Measurements from ENCODE around the gene FAIM2.
"Not testable (repeated sequence)": the region's sequence is repeated elsewhere in the genome, so short reads cannot be mapped to it uniquely, and the experiment has no call there.

DNA sequence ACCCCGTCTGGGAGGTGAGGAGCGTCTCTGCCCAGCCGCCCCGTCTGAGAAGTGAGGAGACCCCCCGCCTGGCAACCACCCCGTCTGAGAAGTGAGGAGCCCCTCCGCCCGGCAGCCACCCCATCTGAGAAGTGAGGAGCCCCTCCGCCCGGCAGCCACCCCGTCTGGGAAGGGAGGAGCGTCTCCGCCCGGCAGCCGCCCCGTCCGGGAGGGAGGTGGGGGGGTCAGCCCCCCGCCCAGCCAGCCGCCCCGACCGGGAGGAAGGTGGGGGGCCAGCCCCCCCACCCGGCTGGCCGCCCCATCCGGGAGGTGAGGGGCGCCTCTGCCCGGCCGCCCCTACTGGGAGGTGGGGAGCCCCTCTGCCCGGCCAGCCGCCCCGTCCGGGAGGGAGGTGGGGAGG is 42.8 kb downstream of the FAIM2 start:
- TF ChIP-seq, protein P1, sequence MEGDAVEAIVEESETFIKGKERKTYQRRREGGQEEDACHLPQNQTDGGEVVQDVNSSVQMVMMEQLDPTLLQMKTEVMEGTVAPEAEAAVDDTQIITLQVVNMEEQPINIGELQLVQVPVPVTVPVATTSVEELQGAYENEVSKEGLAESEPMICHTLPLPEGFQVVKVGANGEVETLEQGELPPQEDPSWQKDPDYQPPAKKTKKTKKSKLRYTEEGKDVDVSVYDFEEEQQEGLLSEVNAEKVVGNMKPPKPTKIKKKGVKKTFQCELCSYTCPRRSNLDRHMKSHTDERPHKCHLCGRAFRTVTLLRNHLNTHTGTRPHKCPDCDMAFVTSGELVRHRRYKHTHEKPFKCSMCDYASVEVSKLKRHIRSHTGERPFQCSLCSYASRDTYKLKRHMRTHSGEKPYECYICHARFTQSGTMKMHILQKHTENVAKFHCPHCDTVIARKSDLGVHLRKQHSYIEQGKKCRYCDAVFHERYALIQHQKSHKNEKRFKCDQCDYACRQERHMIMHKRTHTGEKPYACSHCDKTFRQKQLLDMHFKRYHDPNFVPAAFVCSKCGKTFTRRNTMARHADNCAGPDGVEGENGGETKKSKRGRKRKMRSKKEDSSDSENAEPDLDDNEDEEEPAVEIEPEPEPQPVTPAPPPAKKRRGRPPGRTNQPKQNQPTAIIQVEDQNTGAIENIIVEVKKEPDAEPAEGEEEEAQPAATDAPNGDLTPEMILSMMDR (IDR thresholded peaks at IDR 0.05 in 2 of 3, conservative IDR thresholded peaks at IDR 0.05 in 1 of 3; ENCODE audit: insufficient read depth in 2 of 3, low read depth in 1 of 3, low read length in 3 of 3): not testable (repeated sequence)
- TF ChIP-seq, protein P2, sequence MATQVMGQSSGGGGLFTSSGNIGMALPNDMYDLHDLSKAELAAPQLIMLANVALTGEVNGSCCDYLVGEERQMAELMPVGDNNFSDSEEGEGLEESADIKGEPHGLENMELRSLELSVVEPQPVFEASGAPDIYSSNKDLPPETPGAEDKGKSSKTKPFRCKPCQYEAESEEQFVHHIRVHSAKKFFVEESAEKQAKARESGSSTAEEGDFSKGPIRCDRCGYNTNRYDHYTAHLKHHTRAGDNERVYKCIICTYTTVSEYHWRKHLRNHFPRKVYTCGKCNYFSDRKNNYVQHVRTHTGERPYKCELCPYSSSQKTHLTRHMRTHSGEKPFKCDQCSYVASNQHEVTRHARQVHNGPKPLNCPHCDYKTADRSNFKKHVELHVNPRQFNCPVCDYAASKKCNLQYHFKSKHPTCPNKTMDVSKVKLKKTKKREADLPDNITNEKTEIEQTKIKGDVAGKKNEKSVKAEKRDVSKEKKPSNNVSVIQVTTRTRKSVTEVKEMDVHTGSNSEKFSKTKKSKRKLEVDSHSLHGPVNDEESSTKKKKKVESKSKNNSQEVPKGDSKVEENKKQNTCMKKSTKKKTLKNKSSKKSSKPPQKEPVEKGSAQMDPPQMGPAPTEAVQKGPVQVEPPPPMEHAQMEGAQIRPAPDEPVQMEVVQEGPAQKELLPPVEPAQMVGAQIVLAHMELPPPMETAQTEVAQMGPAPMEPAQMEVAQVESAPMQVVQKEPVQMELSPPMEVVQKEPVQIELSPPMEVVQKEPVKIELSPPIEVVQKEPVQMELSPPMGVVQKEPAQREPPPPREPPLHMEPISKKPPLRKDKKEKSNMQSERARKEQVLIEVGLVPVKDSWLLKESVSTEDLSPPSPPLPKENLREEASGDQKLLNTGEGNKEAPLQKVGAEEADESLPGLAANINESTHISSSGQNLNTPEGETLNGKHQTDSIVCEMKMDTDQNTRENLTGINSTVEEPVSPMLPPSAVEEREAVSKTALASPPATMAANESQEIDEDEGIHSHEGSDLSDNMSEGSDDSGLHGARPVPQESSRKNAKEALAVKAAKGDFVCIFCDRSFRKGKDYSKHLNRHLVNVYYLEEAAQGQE (IDR thresholded peaks at IDR 0.05; ENCODE audit: borderline replicate concordance): not testable (repeated sequence)
- TF ChIP-seq, protein P2 (CRISPR knock-in tag; IDR thresholded peaks at IDR 0.05; ENCODE audit: low read depth): not testable (repeated sequence)
- TF ChIP-seq, protein P3, sequence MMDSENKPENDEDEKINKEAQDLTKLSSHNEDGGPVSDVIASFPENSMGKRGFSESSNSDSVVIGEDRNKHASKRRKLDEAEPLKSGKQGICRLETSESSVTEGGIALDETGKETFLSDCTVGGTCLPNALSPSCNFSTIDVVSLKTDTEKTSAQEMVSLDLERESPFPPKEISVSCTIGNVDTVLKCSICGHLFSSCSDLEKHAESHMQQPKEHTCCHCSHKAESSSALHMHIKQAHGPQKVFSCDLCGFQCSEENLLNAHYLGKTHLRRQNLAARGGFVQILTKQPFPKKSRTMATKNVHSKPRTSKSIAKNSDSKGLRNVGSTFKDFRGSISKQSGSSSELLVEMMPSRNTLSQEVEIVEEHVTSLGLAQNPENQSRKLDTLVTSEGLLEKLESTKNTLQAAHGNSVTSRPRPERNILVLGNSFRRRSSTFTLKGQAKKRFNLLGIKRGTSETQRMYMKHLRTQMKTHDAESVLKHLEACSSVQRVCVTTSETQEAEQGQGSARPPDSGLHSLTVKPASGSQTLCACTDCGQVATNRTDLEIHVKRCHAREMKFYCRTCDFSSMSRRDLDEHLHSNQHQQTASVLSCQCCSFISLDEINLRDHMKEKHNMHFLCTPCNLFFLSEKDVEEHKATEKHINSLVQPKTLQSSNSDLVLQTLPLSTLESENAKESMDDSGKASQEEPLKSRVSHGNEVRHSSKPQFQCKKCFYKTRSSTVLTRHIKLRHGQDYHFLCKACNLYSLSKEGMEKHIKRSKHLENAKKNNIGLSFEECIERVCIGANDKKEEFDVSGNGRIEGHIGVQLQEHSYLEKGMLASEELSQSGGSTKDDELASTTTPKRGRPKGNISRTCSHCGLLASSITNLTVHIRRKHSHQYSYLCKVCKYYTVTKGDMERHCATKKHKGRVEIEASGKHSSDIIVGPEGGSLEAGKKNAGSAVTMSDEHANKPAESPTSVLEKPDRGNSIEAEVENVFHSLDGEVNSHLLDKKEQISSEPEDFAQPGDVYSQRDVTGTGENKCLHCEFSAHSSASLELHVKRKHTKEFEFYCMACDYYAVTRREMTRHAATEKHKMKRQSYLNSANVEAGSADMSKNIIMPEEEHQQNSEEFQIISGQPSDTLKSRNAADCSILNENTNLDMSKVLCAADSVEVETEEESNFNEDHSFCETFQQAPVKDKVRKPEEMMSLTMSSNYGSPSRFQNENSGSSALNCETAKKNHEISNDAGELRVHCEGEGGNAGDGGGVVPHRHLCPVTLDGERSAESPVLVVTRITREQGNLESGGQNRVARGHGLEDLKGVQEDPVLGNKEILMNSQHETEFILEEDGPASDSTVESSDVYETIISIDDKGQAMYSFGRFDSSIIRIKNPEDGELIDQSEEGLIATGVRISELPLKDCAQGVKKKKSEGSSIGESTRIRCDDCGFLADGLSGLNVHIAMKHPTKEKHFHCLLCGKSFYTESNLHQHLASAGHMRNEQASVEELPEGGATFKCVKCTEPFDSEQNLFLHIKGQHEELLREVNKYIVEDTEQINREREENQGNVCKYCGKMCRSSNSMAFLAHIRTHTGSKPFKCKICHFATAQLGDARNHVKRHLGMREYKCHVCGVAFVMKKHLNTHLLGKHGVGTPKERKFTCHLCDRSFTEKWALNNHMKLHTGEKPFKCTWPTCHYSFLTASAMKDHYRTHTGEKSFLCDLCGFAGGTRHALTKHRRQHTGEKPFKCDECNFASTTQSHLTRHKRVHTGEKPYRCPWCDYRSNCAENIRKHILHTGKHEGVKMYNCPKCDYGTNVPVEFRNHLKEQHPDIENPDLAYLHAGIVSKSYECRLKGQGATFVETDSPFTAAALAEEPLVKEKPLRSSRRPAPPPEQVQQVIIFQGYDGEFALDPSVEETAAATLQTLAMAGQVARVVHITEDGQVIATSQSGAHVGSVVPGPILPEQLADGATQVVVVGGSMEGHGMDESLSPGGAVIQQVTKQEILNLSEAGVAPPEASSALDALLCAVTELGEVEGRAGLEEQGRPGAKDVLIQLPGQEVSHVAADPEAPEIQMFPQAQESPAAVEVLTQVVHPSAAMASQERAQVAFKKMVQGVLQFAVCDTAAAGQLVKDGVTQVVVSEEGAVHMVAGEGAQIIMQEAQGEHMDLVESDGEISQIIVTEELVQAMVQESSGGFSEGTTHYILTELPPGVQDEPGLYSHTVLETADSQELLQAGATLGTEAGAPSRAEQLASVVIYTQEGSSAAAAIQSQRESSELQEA (IDR thresholded peaks at IDR 0.05; ENCODE audit: low read depth): not testable (repeated sequence)
- not testable (repeated sequence) for TF ChIP-seq TAF1 (IDR thresholded peaks at IDR 0.05; ENCODE audit: control insufficient read depth, extremely low read depth, insufficient read depth, low read length, severe bottlenecking); EZH2 (IDR thresholded peaks at IDR 0.05; ENCODE audit: borderline replicate concordance, low read depth, low read length); CC2D1A (IDR thresholded peaks at IDR 0.05); ZNF561 (CRISPR knock-in tag; conservative IDR thresholded peaks at IDR 0.05); ZNF354B (CRISPR knock-in tag; IDR thresholded peaks at IDR 0.05); SIN3A (IDR thresholded peaks at IDR 0.05; ENCODE audit: borderline replicate concordance in 2 of 2, control insufficient read depth in 1 of 2, low read depth in 2 of 2, low read length in 2 of 2)
